ENCODE measurements around the gene D2HGDH.

GRCh38 chr2:241738040-241738686 is 3.7 kb downstream of the D2HGDH start:
- TF ChIP-seq, protein P1, sequence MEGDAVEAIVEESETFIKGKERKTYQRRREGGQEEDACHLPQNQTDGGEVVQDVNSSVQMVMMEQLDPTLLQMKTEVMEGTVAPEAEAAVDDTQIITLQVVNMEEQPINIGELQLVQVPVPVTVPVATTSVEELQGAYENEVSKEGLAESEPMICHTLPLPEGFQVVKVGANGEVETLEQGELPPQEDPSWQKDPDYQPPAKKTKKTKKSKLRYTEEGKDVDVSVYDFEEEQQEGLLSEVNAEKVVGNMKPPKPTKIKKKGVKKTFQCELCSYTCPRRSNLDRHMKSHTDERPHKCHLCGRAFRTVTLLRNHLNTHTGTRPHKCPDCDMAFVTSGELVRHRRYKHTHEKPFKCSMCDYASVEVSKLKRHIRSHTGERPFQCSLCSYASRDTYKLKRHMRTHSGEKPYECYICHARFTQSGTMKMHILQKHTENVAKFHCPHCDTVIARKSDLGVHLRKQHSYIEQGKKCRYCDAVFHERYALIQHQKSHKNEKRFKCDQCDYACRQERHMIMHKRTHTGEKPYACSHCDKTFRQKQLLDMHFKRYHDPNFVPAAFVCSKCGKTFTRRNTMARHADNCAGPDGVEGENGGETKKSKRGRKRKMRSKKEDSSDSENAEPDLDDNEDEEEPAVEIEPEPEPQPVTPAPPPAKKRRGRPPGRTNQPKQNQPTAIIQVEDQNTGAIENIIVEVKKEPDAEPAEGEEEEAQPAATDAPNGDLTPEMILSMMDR (IDR thresholded peaks at IDR 0.05; ENCODE audit: insufficient read depth, low read depth, low read length), result no peak
- TF ChIP-seq EZH2 (IDR thresholded peaks at IDR 0.05; ENCODE audit: insufficient read depth, low read length), result no peak
